SK-N-SH treated with all-trans-retinoic acid at 6 μM for 48 hours (cell line): Measurements from ENCODE around the gene GIPC2.

Source experiments
- ATAC-seq: fragments of 200-7000 bp; cut with Tn5 transposase; 3 replicates; pipeline ENCODE4 v1.9.1; 2020; ENCODE audit warnings: mild to moderate bottlenecking, moderate library complexity
- ARNTL ChIP-seq: fragments of 450-650 bp; formaldehyde crosslinking; IDR thresholded peaks from 2 replicates; pipeline ENCODE4 v1.5.0; 2020; ENCODE audit warnings: low read depth, mild to moderate bottlenecking, moderate library complexity, borderline replicate concordance
- BACH2 ChIP-seq: fragments of 250-450 bp; sonication (Bioruptor Pico); IDR thresholded peaks from 2 replicates; pipeline ENCODE4 v1.9.0; 2021; ENCODE audit warnings: mild to moderate bottlenecking, borderline replicate concordance
- CREB5 ChIP-seq: fragments of 250-450 bp; sonication (Bioruptor Pico); IDR thresholded peaks from 2 replicates; pipeline ENCODE4 v1.5.1; 2020; ENCODE audit warnings: low read depth, mild to moderate bottlenecking, moderate library complexity
- CSDC2 ChIP-seq: fragments of 250-450 bp; sonication (Bioruptor Pico); IDR thresholded peaks from 2 replicates; pipeline ENCODE4 v1.5.0; 2020; ENCODE audit warnings: mild to moderate bottlenecking, moderate library complexity
- CSRNP3 ChIP-seq: fragments of 250-450 bp; sonication (Bioruptor Pico); IDR thresholded peaks from 2 replicates; pipeline ENCODE4 v1.5.1; 2021; ENCODE audit warnings: mild to moderate bottlenecking, moderate library complexity
- ESRRG ChIP-seq: fragments of 250-450 bp; sonication (Bioruptor Pico); IDR thresholded peaks from 2 replicates; pipeline ENCODE4 v1.6.1; 2021; ENCODE audit warnings: mild to moderate bottlenecking
- GLIS3 ChIP-seq: fragments of 250-450 bp; sonication (Bioruptor Pico); IDR thresholded peaks from 2 replicates; pipeline ENCODE4 v1.5.0; 2020; ENCODE audit warnings: mild to moderate bottlenecking, moderate library complexity
- ISL1 ChIP-seq: fragments of 250-450 bp; sonication (Bioruptor Pico); IDR thresholded peaks from 2 replicates; pipeline ENCODE4 v2.1.2; 2022; ENCODE audit warnings: mild to moderate bottlenecking, moderate library complexity
- OSR1 ChIP-seq: fragments of 250-450 bp; sonication (Bioruptor Pico); IDR thresholded peaks from 2 replicates; pipeline ENCODE4 v1.8.0; 2022; ENCODE audit warnings: moderate library complexity, mild to moderate bottlenecking, inconsistent platforms
- PATZ1 ChIP-seq: fragments of 250-450 bp; sonication (Bioruptor Pico); IDR thresholded peaks from 2 replicates; pipeline ENCODE4 v1.8.0; 2020; ENCODE audit warnings: mild to moderate bottlenecking, moderate library complexity, borderline replicate concordance
- PPARA ChIP-seq: fragments of 250-450 bp; sonication (Bioruptor Pico); IDR thresholded peaks from 2 replicates; pipeline ENCODE4 v1.5.0; 2020; ENCODE audit warnings: mild to moderate bottlenecking, borderline replicate concordance
- RARB ChIP-seq: fragments of 250-450 bp; sonication (Bioruptor Pico); IDR thresholded peaks from 2 replicates; pipeline ENCODE4 v1.8.0; 2021; ENCODE audit warnings: mild to moderate bottlenecking, moderate library complexity
- TCF4 ChIP-seq: fragments of 250-450 bp; sonication (Bioruptor Pico); IDR thresholded peaks from 2 replicates; pipeline ENCODE4 v1.8.0; 2021; ENCODE audit warnings: mild to moderate bottlenecking, moderate library complexity, borderline replicate concordance
- TOX ChIP-seq: fragments of 250-450 bp; sonication (Bioruptor Pico); IDR thresholded peaks from 2 replicates; pipeline ENCODE4 v1.8.0; 2021; ENCODE audit warnings: mild to moderate bottlenecking, moderate library complexity, borderline replicate concordance
- TSHZ2 ChIP-seq: fragments of 250-450 bp; sonication (Bioruptor Pico); IDR thresholded peaks from 2 replicates; pipeline ENCODE4 v1.5.0; 2020; ENCODE audit warnings: mild to moderate bottlenecking, moderate library complexity
- ZC3H10 ChIP-seq: fragments of 250-450 bp; sonication (Bioruptor Pico); IDR thresholded peaks from 2 replicates; pipeline ENCODE4 v1.5.1; 2021; ENCODE audit warnings: mild to moderate bottlenecking, moderate library complexity
- ZNF565 ChIP-seq: fragments of 450-650 bp; formaldehyde crosslinking; conservative IDR thresholded peaks from 2 replicates; pipeline ENCODE4 v1.5.0; 2020; ENCODE audit warnings: low read depth, mild to moderate bottlenecking, moderate library complexity
- ZNF70 ChIP-seq: fragments of 450-650 bp; formaldehyde crosslinking; IDR thresholded peaks from 2 replicates; pipeline ENCODE4 v1.5.0; 2020; ENCODE audit warnings: mild to moderate bottlenecking, moderate library complexity
- ZNF8 ChIP-seq: fragments of 450-650 bp; formaldehyde crosslinking; IDR thresholded peaks from 2 replicates; pipeline ENCODE4 v1.5.0; 2020; ENCODE audit warnings: mild to moderate bottlenecking, moderate library complexity

The GIPC2 gene

GRCh38 chr1:78068681-78069283, 23.0 kb downstream of the GIPC2 start:
- TF ChIP-seq ZNF8 (CRISPR knock-in tag) (no peak), CSDC2 (CRISPR knock-in tag) (no peak), BACH2 (CRISPR knock-in tag) (no peak), PATZ1 (CRISPR knock-in tag) (no peak)
- ATAC-seq, result no peak

GRCh38 chr1:78069784-78070183, 24.0 kb downstream of the GIPC2 start:
- TF ChIP-seq CREB5 (no peak), RARB (CRISPR knock-in tag) (no peak), OSR1 (CRISPR knock-in tag) (no peak), TOX (CRISPR knock-in tag) (no peak), ZNF70 (CRISPR knock-in tag) (no peak), PPARA (CRISPR knock-in tag) (no peak), ZC3H10 (no peak), GLIS3 (CRISPR knock-in tag) (no peak), ESRRG (CRISPR knock-in tag) (no peak), ARNTL (CRISPR knock-in tag) (no peak), TCF4 (no peak), CSDC2 (CRISPR knock-in tag) (no peak), PATZ1 (CRISPR knock-in tag) (no peak), BACH2 (CRISPR knock-in tag) (no peak), ISL1 (CRISPR knock-in tag) (no peak)
- TF ChIP-seq, all 23 proteins: peak for 0
- ATAC-seq, result no peak

GRCh38 chr1:78070210-78070609, 24.4 kb downstream of the GIPC2 start:
- no peak for TF ChIP-seq ESRRG (CRISPR knock-in tag)
- TF ChIP-seq ISL1 (CRISPR knock-in tag), result peak; percentile 84
- TF ChIP-seq TOX (CRISPR knock-in tag), result peak; percentile 63; the same call in 1 of the 2 replicates
- no peak for ATAC-seq

- TF ChIP-seq TOX (CRISPR knock-in tag) (peak; percentile 56; the same call in 1 of the 2 replicates), ZC3H10 (peak; percentile 73), CSRNP3 (CRISPR knock-in tag) (no peak)
- peak; percentile 97 for ATAC-seq
Observed at GRCh38 chr1:78070758-78071157, 25.0 kb downstream of the GIPC2 start.

GRCh38 chr1:78071696-78072095, 25.9 kb downstream of the GIPC2 start:
- TF ChIP-seq ZNF565 (CRISPR knock-in tag) (no peak), GLIS3 (CRISPR knock-in tag) (no peak), TSHZ2 (CRISPR knock-in tag) (no peak), PPARA (CRISPR knock-in tag) (no peak), CSDC2 (CRISPR knock-in tag) (no peak)
- no peak for ATAC-seq
